Activated CD4-positive, alpha-beta memory T cell treated with anti-CD3 and anti-CD28 coated beads for 36 hours (primary cell): Measurements from ENCODE around the gene ZNF526. TPM values are rescaled to one million over a fixed set of nuclear protein-coding genes. Genes with fewer than 3 reads are reported as not detected.

ENCODE experiments used
- CTCF ChIA-PET: fragments of 350-600 bp; sonication (Branson Sonifier 250); formaldehyde crosslinking; loops from one replicate; lab custom pipeline; 2021; ENCODE audit warnings: antibody characterized with exemption, inconsistent platforms; lab: Charles Lee
- POLR2A ChIA-PET: fragments of 350-600 bp; sonication (Branson Sonifier 250); formaldehyde crosslinking; loops from one replicate; lab custom pipeline; 2021; ENCODE audit warnings: antibody characterized with exemption; lab: Charles Lee
- DNase-seq: peaks from one replicate; pipeline ENCODE4 v3.0.0-alpha.2; 2020
- H3K27ac Mint-ChIP-seq: one replicate; pipeline ENCODE4 v1.8.0; 2021; ENCODE audit warnings: mixed read lengths
- H3K27me3 Mint-ChIP-seq: one replicate; pipeline ENCODE4 v1.8.0; 2021; ENCODE audit warnings: mixed read lengths
- H3K36me3 Mint-ChIP-seq: one replicate; pipeline ENCODE4 v1.8.0; 2021; ENCODE audit warnings: mixed read lengths
- H3K4me1 Mint-ChIP-seq: one replicate; pipeline ENCODE4 v1.8.0; 2021; ENCODE audit warnings: low read depth, mixed read lengths
- H3K4me3 Mint-ChIP-seq: one replicate; pipeline ENCODE4 v1.8.0; 2021; ENCODE audit warnings: mild to moderate bottlenecking, mixed read lengths
- H3K9me3 Mint-ChIP-seq: one replicate; pipeline ENCODE4 v1.8.0; 2021; ENCODE audit warnings: mixed read lengths
- intact Hi-C: fragments of 100-400 bp; cut with micrococcal nuclease; formaldehyde crosslinking; loops from one replicate; pipeline ENCODE4 v1.15.1; 2023
- total RNA-seq, 2 experiments: library from RNA; stranded (reverse); gene quantifications; one replicate each; pipeline ENCODE4 v1.2.3, GENCODE V29; 2021

ZNF526 gene
- total RNA-seq, 2 experiments from 2014 or later: 12.3 to 14.9 TPM

- DNase-seq: no peak
- H3K9me3 Mint-ChIP-seq: no peaks in the 10 kb centered on the region
- H3K4me1 Mint-ChIP-seq: peaks cover 56% of the 10 kb centered on the region
- POLR2A ChIA-PET: no interaction called here
- no peak overlapping the region for H3K4me3 Mint-ChIP-seq
- intact Hi-C loops: no loop called here
- CTCF ChIA-PET: interaction anchor here (1.2 to 7.0 kb wide), 2 partner anchors 32 to 166 kb away, joined by 3 to 107 read pairs; partner anchors contain the start of gene GSK3A
- no peak overlapping the region for H3K27ac Mint-ChIP-seq
- no peaks in the 10 kb centered on the region for H3K27me3 Mint-ChIP-seq
- peaks cover 25% of the 10 kb centered on the region for H3K36me3 Mint-ChIP-seq
Measured at GRCh38 chr19:42275517-42275916, 55.4 kb downstream of the ZNF526 start.

- Mint-ChIP-seq H3K27me3 (no peaks in the 10 kb centered on the region), H3K4me3 (no peak overlapping the region), H3K36me3 (peaks cover 25% of the 10 kb centered on the region), H3K4me1 (peaks cover 52% of the 10 kb centered on the region), H3K9me3 (no peaks in the 10 kb centered on the region), H3K27ac (peak overlapping the region; percentile 64)
- intact Hi-C loops: no loop called here
- DNase-seq: no peak
- CTCF ChIA-PET: interaction anchor here (7.0 kb wide), 1 partner anchor 33 kb away, joined by 107 read pairs; the partner anchor contains the start of gene GSK3A
- POLR2A ChIA-PET: interaction anchor here (0.6 to 1.5 kb wide), 2 partner anchors 25 to 34 kb away, joined by 3 to 5 read pairs; partner anchors contain the start of gene GSK3A
Measured at GRCh38 chr19:42276284-42276683, 56.2 kb downstream of the ZNF526 start.

GRCh38 chr19:42276821-42277220 lies 56.7 kb downstream of the ZNF526 start:
- CTCF ChIA-PET: interaction anchor here (7.0 kb wide), 1 partner anchor 33 kb away, joined by 107 read pairs; the partner anchor contains the start of gene GSK3A
- DNase-seq: peak; percentile 70
- peaks cover 54% of the 10 kb centered on the region for H3K4me1 Mint-ChIP-seq

More at GRCh38 chr19:42276821-42277220, 56.7 kb downstream of the ZNF526 start:
- H3K27ac Mint-ChIP-seq: peak overlapping the region; percentile 69
- no peaks in the 10 kb centered on the region for H3K27me3 Mint-ChIP-seq
- intact Hi-C loops: no loop called here
- POLR2A ChIA-PET: interaction anchor here (0.6 to 1.5 kb wide), 2 partner anchors 26 to 34 kb away, joined by 3 to 5 read pairs; partner anchors contain the start of gene GSK3A
- H3K36me3 Mint-ChIP-seq: peaks cover 21% of the 10 kb centered on the region
- H3K9me3 Mint-ChIP-seq: no peaks in the 10 kb centered on the region
- H3K4me3 Mint-ChIP-seq: no peak overlapping the region

Other genes with a start within 250 kb of the ZNF526 start
- gene ATP1A3, start 226.1 kb upstream of the ZNF526 start, total RNA-seq: under 1 TPM; 0.64 to 0.85 TPM
- gene GRIK5, start 150.1 kb upstream of the ZNF526 start, total RNA-seq: under 1 TPM; 0.73 to 0.90 TPM
- gene ZNF574, start 144.1 kb upstream of the ZNF526 start, total RNA-seq: 10 to 100 TPM; 12.2 to 13.2 TPM
- 10 to 100 TPM; 55.6 to 57.3 TPM for gene POU2F2, start 87.9 kb upstream of the ZNF526 start, total RNA-seq
- 10 to 100 TPM; 31.3 to 33.4 TPM for gene DEDD2, start 2.6 kb upstream of the ZNF526 start, total RNA-seq
- 10 to 100 TPM; 36.4 to 37.3 TPM for gene GSK3A, start 22.3 kb downstream of the ZNF526 start, total RNA-seq
- gene ERF, start 34.8 kb downstream of the ZNF526 start, total RNA-seq: 10 to 100 TPM; 43.1 to 56.5 TPM
- gene CIC, start 48.9 kb downstream of the ZNF526 start, total RNA-seq: 10 to 100 TPM; 56.9 to 64.2 TPM
- under 1 TPM; 0.61 to 0.81 TPM for gene PRR19, start 81.8 kb downstream of the ZNF526 start, total RNA-seq
- 10 to 100 TPM; 46.6 to 54.7 TPM for gene PAFAH1B3, start 82.3 kb downstream of the ZNF526 start, total RNA-seq
- under 1 TPM in 1 of 2 experiments, not detected in 1; 0.29 TPM for gene TMEM145, start 93.0 kb downstream of the ZNF526 start, total RNA-seq
- gene MEGF8, start 105.3 kb downstream of the ZNF526 start, total RNA-seq: 1 to 10 TPM; 6.0 to 7.2 TPM
- not detected for gene CNFN, start 170.0 kb downstream of the ZNF526 start, total RNA-seq
- 10 to 100 TPM; 31.6 to 31.8 TPM for gene LIPE, start 207.1 kb downstream of the ZNF526 start, total RNA-seq
- not detected for gene CXCL17, start 222.6 kb downstream of the ZNF526 start, total RNA-seq